GM23338 (cell line): ENCODE results near the gene SELENON. TPM values are rescaled to one million over a fixed set of nuclear protein-coding genes. Genes with fewer than 3 reads are reported as not detected.

Experiments
- ATAC-seq: fragments of 200-7000 bp; cut with Tn5 transposase; 3 replicates; pipeline ENCODE4 v1.9.1; 2020
- DNase-seq: peaks from one replicate; pipeline ENCODE4 v3.0.0-alpha.2; 2015; ENCODE audit warnings: low spot score
- H2AFZ ChIP-seq: fragments of 200-600 bp; sonication (generic); 2 replicates; pipeline ENCODE4 v1.8.0; 2016; ENCODE audit warnings: antibody characterized with exemption, mild to moderate bottlenecking, moderate library complexity
- H3F3A ChIP-seq: fragments of 200-600 bp; sonication (generic); replicated peaks from 2 replicates; pipeline ENCODE4 v1.8.0; 2017; ENCODE audit warnings: antibody characterized with exemption, mixed run types, low read depth
- H3K27ac ChIP-seq: fragments of 200-600 bp; sonication (generic); 2 replicates; pipeline ENCODE4 v1.6.1; 2016; ENCODE audit warnings: low read depth
- H3K27me3 ChIP-seq: fragments of 200-600 bp; sonication (generic); 2 replicates; pipeline ENCODE4 v1.8.0; 2016; ENCODE audit warnings: mild to moderate bottlenecking, mixed run types, moderate library complexity; ENCODE audit not compliant: insufficient read depth
- H3K36me3 ChIP-seq: fragments of 200-600 bp; sonication (generic); 2 replicates; pipeline ENCODE4 v1.8.0; 2016; ENCODE audit warnings: mild to moderate bottlenecking; ENCODE audit not compliant: insufficient read depth
- H3K4me1 ChIP-seq: fragments of 200-600 bp; sonication (generic); 2 replicates; pipeline ENCODE4 v1.8.0; 2016; ENCODE audit warnings: mild to moderate bottlenecking, moderate library complexity; ENCODE audit not compliant: insufficient read depth
- H3K4me2 ChIP-seq: fragments of 200-600 bp; sonication (generic); 2 replicates; pipeline ENCODE4 v1.7.1; 2017; ENCODE audit warnings: mixed run types
- H3K4me3 ChIP-seq: fragments of 200-600 bp; sonication (generic); 2 replicates; pipeline ENCODE4 v1.6.1; 2016; ENCODE audit warnings: mixed run types
- H3K79me2 ChIP-seq: fragments of 200-600 bp; sonication (generic); replicated peaks from 2 replicates; pipeline ENCODE4 v1.8.0; 2017; ENCODE audit warnings: mild to moderate bottlenecking; ENCODE audit not compliant: insufficient read depth
- H3K9me2 ChIP-seq: fragments of 200-600 bp; sonication (generic); 2 replicates; pipeline ENCODE4 v1.8.0; 2017; ENCODE audit not compliant: insufficient read depth
- H4K20me1 ChIP-seq: fragments of 200-600 bp; sonication (generic); replicated peaks from 2 replicates; pipeline ENCODE4 v1.8.0; 2017; ENCODE audit warnings: mild to moderate bottlenecking; ENCODE audit not compliant: insufficient read depth
- H3K27ac Mint-ChIP-seq: 2 replicates; pipeline ENCODE4 v1.8.0; 2020; ENCODE audit warnings: inconsistent platforms, mild to moderate bottlenecking, moderate library complexity, mixed read lengths
- H3K27me3 Mint-ChIP-seq: 3 replicates; pipeline ENCODE4 v1.8.0; 2022; ENCODE audit warnings: low read depth, mild to moderate bottlenecking, moderate library complexity, mixed read lengths, inconsistent platforms; ENCODE audit not compliant: insufficient read depth, poor library complexity
- H3K36me3 Mint-ChIP-seq: 3 replicates; pipeline ENCODE4 v1.8.0; 2021; ENCODE audit warnings: low read depth, mild to moderate bottlenecking, inconsistent platforms, moderate library complexity, mixed read lengths
- H3K4me1 Mint-ChIP-seq: 3 replicates; pipeline ENCODE4 v1.8.0; 2020; ENCODE audit warnings: mild to moderate bottlenecking, inconsistent platforms, mixed read lengths
- H3K4me3 Mint-ChIP-seq: 3 replicates; pipeline ENCODE4 v1.8.0; 2021; ENCODE audit warnings: moderate library complexity, mild to moderate bottlenecking, inconsistent platforms, mixed read lengths
- H3K9me3 Mint-ChIP-seq: 3 replicates; pipeline ENCODE4 v1.8.0; 2020; ENCODE audit warnings: moderate library complexity, mild to moderate bottlenecking, inconsistent platforms, mixed read lengths
- CTCF ChIP-seq, 2 experiments: fragments of 200-600 bp in 1 of 2; sonication (generic) in 1 of 2; conservative IDR thresholded peaks; 2 replicates each; pipeline versions ENCODE4 v1.5.1 to v1.6.1; 2016 to 2017; ENCODE audit warnings: antibody characterized with exemption in 2 of 2, low read depth in 2 of 2, mild to moderate bottlenecking in 2 of 2, moderate library complexity in 1 of 2
- ETS1 ChIP-seq: IDR thresholded peaks from 2 replicates; pipeline ENCODE4 v1.6.1; 2016; ENCODE audit warnings: antibody characterized with exemption
- EZH2 ChIP-seq: fragments of 200-600 bp; sonication (generic); IDR thresholded peaks from one replicate; pipeline ENCODE4 v1.8.0; 2017; ENCODE audit warnings: antibody characterized with exemption, mild to moderate bottlenecking, low read depth; ENCODE audit not compliant: unreplicated experiment
- EZH2phosphoT487 ChIP-seq: fragments of 200-600 bp; sonication (generic); IDR thresholded peaks from one replicate; pipeline ENCODE4 v1.8.1; 2018; ENCODE audit warnings: antibody characterized with exemption; ENCODE audit not compliant: unreplicated experiment
- JUNB ChIP-seq: IDR thresholded peaks from one replicate; pipeline ENCODE4 v1.6.1; 2016; ENCODE audit warnings: antibody characterized with exemption; ENCODE audit not compliant: unreplicated experiment
- NANOG ChIP-seq: IDR thresholded peaks from 2 replicates; pipeline ENCODE4 v1.6.1; 2016; ENCODE audit warnings: antibody characterized with exemption, borderline replicate concordance
- POLR2AphosphoS5 ChIP-seq: IDR thresholded peaks from 2 replicates; pipeline ENCODE4 v1.6.1; 2016; ENCODE audit warnings: antibody characterized with exemption, low read depth
- STAT1 ChIP-seq: IDR thresholded peaks from one replicate; pipeline ENCODE4 v1.6.1; 2016; ENCODE audit warnings: antibody characterized with exemption; ENCODE audit not compliant: unreplicated experiment
- ZNF114 ChIP-seq: fragments of 250-450 bp; sonication (Bioruptor Pico); IDR thresholded peaks from 2 replicates; pipeline ENCODE4 v1.5.0; 2020; ENCODE audit warnings: mild to moderate bottlenecking, moderate library complexity
- ZNF331 ChIP-seq: fragments of 250-450 bp; sonication (Bioruptor Pico); IDR thresholded peaks from 2 replicates; pipeline ENCODE4 v1.5.0; 2020; ENCODE audit warnings: low read depth, mild to moderate bottlenecking, moderate library complexity
- ZNF462 ChIP-seq: fragments of 250-450 bp; sonication (Bioruptor Pico); IDR thresholded peaks from 2 replicates; pipeline ENCODE4 v1.5.0; 2020; ENCODE audit warnings: mild to moderate bottlenecking, moderate library complexity
- polyA plus RNA-seq: library from polyadenylated mRNA; unstranded; fragments of >200 nt; fragmentation: Nextera tagmentation; extraction: Ambion mirVana; gene quantifications from 2 replicates; pipeline ENCODE4 v1.2.1, GENCODE V29; 2016
- total RNA-seq: library from RNA; depleted of rRNA; stranded (reverse); fragments of >200 nt; shearing (Covaris generic); gene quantifications from 2 replicates; pipeline ENCODE4 v1.2.3, GENCODE V29; 2014
- TF ChIP-seq, protein P1 (sequence below): IDR thresholded peaks from one replicate; pipeline ENCODE4 v1.6.1; 2018; ENCODE audit warnings: antibody characterized with exemption; ENCODE audit not compliant: unreplicated experiment

The SELENON gene
- total and polyA plus RNA-seq, 2 experiments from 2014 or later = 17.9 to 93.2 TPM

GRCh38 chr1:25772692-25773245 lies 27.2 kb upstream of the SELENON start:
- Mint-ChIP-seq H3K4me3 (no peak overlapping the region), H3K27ac (no peak overlapping the region), H3K27me3 (peaks cover 11% of the 10 kb centered on the region), H3K9me3 (no peaks in the 10 kb centered on the region), H3K4me1 (peaks cover 28% of the 10 kb centered on the region), H3K36me3 (no peaks in the 10 kb centered on the region)
- Histone ChIP-seq H3K4me3 (no peak overlapping the region), H3K27ac (no peak overlapping the region), H3K36me3 (no peaks in the 10 kb centered on the region), H4K20me1 (no peaks in the 10 kb centered on the region), H3K27me3 (no peaks in the 10 kb centered on the region), H3F3A (no peaks in the 10 kb centered on the region), H3K4me1 (no peaks in the 10 kb centered on the region), H2AFZ (no peak overlapping the region), H3K9me2 (no peaks in the 10 kb centered on the region), H3K79me2 (no peaks in the 10 kb centered on the region), H3K4me2 (no peak overlapping the region)
- TF ChIP-seq JUNB (no peak), ETS1 (no peak), ZNF331 (CRISPR knock-in tag) (no peak), POLR2AphosphoS5 (no peak), EZH2phosphoT487 (no peak), STAT1 (no peak), ZNF114 (CRISPR knock-in tag) (no peak), ZNF462 (no peak), NANOG (no peak), EZH2 (no peak), CTCF (conservative IDR thresholded peaks at IDR 0.05; ENCODE audit: low read depth in 2 of 2) (no peak)
- TF ChIP-seq, protein P1, sequence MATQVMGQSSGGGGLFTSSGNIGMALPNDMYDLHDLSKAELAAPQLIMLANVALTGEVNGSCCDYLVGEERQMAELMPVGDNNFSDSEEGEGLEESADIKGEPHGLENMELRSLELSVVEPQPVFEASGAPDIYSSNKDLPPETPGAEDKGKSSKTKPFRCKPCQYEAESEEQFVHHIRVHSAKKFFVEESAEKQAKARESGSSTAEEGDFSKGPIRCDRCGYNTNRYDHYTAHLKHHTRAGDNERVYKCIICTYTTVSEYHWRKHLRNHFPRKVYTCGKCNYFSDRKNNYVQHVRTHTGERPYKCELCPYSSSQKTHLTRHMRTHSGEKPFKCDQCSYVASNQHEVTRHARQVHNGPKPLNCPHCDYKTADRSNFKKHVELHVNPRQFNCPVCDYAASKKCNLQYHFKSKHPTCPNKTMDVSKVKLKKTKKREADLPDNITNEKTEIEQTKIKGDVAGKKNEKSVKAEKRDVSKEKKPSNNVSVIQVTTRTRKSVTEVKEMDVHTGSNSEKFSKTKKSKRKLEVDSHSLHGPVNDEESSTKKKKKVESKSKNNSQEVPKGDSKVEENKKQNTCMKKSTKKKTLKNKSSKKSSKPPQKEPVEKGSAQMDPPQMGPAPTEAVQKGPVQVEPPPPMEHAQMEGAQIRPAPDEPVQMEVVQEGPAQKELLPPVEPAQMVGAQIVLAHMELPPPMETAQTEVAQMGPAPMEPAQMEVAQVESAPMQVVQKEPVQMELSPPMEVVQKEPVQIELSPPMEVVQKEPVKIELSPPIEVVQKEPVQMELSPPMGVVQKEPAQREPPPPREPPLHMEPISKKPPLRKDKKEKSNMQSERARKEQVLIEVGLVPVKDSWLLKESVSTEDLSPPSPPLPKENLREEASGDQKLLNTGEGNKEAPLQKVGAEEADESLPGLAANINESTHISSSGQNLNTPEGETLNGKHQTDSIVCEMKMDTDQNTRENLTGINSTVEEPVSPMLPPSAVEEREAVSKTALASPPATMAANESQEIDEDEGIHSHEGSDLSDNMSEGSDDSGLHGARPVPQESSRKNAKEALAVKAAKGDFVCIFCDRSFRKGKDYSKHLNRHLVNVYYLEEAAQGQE = no peak
- DNase-seq (no peak), ATAC-seq (no peak)
